Epidermal melanocyte (primary cell): ENCODE data around the gene PFKFB3.
"Not testable (repeated sequence)": the region's sequence is repeated elsewhere in the genome, so short reads cannot be mapped to it uniquely, and the experiment has no call there.

Experiments used
- DNase-seq: peaks from one replicate; pipeline ENCODE4 v3.0.0; 2011; ENCODE audit warnings: low spot score; ENCODE audit not compliant: insufficient read length

Gene PFKFB3

DNA sequence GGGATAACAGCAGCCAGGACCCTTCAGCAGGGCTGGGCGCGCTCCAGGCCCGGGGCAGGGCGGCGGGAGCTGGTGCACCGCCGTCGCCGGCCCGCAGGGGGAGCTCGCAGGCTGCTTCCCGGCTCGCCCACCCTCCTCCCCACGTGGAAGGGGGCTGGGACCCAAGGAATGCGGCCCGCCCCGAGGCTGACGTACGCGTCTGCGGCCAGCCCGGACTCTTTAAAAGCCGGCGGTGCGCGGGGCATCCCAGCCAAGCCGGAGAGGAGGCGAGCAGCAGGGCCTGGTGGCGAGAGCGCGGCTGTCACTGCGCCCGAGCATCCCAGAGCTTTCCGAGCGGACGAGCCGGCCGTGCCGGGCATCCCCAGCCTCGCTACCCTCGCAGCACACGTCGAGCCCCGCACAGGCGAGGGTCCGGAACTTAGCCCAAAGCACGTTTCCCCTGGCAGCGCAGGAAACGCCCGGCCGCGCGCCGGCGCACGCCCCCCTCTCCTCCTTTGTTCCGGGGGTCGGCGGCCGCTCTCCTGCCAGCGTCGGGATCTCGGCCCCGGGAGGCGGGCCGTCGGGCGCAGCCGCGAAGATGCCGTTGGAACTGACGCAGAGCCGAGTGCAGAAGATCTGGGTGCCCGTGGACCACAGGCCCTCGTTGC lies at the start of gene PFKFB3:
Gene PFKFB3 (plus strand): TSS at position 249 of the 647 bp plus-strand sequence. CDS start 329 bp downstream, at position 578.
- DNase-seq = peak; percentile 97

DNA sequence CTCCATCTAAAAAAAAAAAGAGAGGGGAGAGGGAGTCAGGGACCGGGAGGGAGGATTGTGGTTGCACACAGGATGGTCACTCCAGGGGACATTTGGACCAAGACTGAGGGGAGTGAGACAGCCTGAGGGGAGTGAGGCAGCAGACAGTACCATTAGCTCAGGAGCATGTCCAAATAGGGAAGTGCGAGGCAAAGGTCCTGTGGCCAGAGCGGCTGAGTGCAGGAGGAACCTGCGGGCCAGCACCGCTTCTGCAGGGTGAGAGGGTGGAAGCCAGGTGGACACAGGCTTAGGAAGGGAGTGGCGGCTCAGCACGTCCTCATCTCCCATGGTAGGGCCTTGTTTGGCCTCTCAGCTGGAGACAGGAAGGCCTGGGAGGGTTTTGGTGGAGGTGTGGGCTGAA lies 48.9 kb upstream of the PFKFB3 start:
- no peak for DNase-seq

DNA sequence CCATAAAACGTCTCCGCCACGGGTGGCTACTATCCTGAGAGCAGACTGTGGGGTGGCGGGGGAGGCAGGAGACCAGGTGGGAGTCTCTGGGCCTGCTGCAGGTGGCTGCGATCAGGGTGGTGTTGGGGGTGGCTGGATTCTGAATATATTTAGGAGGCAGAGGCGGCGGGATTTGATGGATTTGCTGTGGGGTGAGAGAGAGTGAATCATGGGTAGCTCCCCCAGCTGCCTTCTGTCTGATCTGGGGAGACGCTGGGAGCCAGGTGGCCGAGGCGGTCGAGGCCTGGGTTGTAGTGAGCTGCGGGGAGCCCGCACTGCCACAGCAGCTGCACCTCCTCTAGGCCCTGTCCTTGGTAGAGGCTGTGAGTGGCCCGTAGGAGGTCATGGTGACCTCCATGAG lies 48.2 kb upstream of the PFKFB3 start:
- DNase-seq = no peak

DNA sequence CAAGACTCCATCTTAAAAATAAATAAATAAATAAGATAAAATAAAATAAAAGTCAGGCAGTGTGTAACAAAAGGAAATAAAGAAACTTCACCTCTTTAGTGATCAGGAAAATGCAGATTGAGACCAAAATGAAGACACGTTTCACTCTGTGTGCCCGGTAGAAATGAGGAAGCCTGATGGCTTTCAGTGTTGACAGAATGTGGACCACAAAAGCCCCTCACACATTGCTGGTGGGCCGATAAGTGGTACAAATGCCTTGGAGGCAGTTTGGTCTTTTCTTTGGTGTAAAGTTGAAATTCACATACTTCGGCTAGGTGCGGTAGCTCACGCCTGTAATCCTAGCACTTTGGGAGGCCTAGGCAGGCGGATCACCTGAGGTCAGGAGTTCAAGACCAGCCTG lies 44.5 kb upstream of the PFKFB3 start:
- DNase-seq = no peak

DNA sequence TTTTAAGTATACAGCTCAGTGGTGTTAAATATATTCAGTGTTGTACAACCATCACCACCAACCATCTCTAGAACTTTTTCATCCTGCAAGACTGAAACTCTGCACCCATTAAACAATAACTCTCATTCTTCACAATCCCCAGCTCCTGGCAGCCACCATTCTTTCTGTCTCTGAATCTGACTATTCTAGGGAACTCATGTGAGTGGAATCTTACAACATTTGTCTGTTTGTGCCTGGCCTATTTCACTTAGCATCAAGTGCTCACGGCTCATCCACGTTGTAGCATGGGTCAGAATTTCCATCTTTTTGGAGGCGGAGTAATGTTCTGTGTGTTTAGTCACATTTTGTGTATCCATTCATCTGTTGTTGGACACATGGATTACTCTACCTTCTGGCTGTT lies 40.8 kb upstream of the PFKFB3 start:
- DNase-seq = no peak

DNA sequence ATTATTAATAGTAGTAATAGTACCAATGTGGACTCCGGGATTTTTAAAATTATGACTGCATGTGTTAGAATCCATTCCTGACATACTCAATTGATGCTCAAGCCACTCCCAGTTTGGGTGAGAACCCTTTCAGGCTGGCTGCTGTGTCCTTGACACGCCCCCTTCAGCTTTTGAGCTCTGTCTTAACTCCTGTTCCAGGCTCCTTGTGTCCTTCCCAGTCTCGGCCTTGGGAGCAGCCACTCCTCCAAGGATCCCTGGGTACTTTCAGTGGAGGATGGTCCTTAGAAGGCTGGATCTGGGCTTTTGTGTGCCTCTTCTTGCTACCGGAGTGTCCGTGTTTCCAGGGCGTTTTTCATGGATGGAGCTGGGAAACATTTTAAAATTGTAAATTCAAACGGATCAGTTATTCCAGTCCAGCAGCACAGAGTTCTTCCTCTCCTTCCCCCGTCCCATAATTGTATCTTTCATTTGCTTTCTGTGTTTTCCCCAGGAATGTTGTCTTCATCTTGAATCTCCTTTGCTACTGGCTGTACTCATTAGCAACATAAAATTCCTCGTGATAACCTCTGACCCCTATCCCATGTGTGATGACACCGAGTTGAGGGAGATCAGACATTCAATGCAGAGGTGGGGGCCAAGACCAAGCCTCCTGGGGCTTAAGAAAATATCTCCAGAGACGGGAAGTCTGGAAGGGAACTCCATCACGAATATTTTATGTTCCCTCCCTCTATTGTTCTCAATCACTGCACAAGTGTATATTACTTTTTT lies 40.0 kb upstream of the PFKFB3 start:
- DNase-seq = no peak

DNA sequence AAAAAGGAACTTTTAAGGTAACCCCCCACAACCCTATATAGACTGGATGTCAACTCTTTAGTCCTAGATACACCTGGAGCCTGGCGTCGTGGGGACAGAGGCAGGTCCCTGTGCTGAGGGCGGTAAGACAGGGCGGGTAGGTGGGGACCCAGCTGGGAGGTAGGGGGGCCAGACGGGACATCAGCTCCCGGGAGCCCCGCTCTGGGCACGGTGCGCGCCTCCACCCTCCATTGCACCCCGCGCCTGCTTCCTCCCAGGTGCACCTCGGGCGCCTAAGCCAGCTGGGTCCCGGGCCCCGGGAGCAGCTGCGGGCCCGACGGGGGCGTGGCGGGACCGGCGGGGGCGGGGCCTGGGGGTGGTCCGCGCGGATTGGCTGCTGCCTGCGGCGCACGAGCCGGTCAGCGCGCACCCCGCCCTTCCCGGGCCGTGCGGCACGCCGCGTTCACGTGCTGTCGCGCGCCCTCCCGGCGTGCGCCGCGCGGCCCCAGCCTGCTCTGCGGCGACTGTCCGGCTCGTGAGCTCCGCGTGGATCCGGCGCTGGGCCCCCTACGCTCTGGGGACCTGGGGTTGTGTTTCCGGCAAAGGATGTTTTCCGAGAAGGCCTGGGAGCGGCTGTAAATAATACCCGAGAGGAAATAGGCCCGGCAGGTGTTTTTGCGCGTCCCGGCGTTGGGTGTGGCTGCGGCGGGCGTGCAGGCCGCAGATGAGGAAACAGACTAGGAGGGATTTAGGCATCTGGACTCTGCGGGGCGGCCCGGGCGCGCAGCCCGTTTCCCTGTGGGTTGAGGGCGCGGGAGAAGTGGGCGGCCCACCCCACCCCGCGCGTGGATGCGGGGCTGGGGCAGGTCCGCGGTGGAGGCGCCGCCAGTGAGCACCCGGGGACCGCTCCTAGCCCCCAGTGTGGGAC lies 39.1 kb upstream of the PFKFB3 start:
- peak; percentile 69 for DNase-seq

DNA sequence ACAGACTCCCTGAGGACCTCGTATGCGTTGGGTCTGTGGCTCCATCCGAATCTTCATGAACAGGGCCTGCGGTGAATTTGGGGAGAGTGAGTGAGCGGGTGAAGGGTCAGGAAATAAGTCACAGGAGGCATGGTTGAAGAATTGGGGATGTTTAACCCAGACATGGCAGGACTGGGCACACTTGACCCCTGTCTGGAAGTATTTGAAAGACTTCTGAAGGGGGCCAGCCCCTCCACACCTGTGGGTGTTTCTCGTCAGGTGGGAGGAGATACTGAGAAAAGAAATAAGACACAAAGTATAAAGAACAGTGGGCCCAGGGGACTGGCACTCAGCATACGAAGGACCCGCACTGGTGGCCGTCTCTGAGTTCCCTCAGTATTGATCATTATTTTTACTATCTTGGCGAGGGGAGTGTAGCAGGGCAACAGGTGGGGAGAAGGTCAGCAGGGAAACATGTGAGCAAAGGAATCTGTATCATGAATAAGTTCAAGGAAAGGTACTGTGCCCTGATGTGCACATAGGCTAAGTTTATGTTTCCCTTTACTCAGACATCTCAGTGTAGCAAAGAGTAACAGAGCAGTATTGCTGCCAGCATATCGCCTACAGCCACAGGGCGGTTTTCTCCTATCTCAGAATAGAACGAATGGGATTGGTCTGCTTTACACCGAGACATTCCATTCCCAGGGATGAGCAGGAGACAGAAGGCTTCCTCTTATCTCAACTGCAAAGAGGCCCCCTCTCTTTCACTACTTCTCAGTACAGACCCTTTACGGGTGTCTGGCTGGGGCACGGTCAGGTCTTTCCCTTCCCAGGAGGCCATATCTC lies 38.2 kb upstream of the PFKFB3 start:
- no peak for DNase-seq

DNA sequence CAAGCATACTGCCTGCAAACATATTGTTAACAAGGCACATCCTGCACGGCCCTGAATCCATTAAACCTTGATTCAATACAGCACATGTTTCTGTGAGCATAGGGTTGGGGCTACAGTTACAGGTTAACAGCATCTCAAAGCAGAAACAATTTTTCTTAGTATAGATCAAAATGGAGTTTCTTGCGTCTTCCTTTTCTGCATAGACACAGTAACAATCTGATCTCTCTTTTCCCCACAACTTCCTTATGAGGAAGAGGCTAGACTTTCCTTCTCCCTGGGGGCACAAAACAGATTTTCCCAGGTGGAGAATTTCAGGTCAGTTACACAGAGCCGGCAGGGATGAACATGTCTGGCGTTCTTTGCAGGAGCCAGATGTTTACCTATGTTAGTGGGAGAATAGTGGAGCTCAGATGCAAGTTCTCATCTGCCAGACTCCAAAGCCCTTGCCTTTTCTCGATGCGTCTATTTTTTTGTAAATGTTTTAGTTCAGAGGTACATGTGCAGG lies 37.5 kb upstream of the PFKFB3 start:
- DNase-seq = no peak

DNA sequence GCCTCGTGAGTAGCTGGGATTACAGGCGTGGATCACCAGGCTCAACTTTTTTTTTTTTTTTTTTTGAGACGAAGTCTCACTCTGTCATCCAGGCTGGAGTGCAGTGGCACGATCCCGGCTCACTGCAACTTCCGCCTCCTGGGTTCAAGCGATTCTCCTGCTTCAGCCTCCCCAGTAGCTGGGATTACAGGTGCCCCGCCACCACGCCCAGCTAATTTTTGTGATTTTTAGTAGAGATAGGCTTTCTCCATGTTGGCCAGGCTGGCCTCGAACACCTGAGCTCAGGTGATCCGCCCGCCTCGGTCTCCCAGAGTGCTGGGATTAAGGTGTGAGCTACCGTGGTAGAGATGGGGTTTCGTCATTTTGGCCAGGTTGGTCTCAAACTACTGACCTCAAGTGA lies 36.8 kb upstream of the PFKFB3 start:
- DNase-seq = not testable (repeated sequence)

DNA sequence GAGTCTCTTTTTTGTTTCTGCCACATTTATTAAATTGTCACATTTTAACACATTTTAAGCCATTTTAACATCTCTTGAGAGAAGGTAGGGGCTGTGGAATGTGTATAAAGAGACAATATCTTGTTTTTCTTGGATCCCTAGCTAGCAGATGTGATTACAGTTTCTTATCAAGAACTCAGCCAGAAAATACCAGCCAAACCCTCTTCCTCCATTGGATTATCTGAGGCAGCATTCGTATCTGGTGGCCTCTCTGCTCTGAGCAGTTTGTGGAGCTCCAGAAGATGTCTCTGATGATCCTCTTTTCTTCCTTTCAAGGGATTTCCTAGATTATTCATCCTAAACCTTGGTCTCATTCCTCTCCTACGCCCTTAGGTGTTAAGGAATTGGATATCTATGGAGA lies 35.3 kb upstream of the PFKFB3 start:
- DNase-seq = no peak

DNA sequence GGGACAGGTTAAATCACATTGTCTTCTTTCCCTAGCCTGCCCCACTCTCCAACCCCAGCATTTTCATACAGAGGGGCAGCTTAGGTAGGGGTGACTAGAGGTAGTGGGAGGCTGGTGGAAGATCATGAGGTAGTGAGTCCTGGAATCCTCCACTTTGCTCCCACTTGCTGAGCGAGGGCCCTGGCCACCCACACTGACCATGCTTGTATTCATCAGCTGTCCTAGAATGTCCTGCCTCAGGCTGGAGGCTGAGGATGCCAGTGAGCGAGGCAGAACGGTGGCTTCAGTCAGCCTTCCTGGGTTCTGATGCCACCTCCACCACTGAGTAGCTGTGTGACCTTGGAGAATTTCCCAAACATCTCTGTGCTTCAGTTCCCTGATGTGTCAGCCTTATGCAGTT lies 34.6 kb upstream of the PFKFB3 start:
- DNase-seq = no peak

DNA sequence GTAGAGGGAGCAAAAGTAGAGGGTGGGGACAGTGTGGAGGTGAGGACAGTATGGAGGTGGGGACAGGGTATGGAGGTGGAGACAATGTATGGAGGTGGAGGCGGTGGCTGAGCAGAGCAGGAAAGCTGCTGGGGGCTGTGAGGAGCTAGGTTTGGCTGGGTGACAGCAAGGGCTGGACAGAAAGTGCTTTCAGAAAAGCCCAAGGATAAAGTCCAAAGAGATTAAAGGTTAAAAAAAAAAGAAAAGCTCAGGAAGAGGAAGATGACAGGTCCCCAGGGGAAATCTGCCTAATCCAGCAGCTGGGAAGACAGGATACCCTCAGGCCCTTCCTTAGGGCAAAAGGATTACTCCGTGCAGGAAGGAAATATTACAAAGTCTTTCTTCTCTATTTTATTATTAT lies 32.1 kb upstream of the PFKFB3 start:
- DNase-seq = no peak

DNA sequence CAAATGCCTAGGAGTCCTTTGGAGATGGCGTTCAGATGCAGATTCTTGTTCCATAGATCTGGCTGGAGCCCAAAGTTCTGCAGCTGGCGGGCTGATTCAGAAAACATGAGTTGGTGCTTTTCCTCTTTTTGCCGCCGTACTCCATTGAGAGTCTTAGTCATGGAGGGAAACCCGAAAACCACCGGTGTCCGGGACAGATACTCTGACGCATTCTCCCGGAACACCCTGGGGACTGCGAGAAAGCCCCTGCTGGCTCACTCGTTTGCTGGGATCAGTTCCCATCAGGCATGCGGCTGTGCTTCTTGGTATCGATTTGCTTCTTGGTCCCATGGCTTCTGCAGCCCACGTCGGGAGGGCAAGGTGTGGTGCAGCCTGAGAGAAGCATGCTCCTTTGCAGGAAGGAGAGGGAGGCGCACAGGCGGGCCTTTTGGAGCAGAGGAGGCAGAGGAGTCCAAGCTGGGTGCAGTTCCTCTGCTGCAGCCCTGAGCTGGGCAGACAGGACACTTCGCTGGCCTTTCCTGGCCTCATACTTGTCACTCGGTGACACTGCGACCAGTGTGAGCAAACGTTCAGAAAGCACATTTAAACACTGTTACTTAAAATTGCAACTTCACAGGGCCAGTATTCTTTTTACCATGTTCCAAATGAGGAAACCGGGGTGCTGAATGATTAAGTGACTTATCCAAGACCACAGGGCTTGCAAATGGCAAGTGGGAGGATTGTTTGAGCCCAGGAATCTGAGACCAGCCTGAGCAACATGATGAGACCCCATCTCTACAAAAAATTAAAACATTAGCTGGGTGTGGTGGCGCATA lies 30.6 kb upstream of the PFKFB3 start:
- DNase-seq = no peak

DNA sequence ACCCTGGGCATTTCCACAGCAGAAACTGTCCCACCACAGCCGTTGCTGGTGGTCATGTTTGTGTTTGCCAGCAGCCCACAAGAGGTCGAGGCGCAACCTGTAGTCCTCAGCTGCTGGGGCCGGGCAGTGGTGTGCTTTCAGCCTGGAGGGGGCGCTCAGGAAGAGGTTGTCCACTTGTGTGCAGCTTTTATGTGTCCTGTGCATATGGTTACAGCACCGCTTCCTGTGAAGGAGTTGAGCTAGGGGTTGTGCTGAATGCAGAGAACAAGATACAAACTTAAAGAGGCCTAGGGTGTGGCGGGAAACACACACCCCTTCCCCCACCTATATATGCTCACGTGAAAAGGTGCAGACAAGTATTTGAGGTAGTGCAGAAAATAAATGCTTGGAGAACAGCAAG lies 29.5 kb upstream of the PFKFB3 start:
- no peak for DNase-seq

DNA sequence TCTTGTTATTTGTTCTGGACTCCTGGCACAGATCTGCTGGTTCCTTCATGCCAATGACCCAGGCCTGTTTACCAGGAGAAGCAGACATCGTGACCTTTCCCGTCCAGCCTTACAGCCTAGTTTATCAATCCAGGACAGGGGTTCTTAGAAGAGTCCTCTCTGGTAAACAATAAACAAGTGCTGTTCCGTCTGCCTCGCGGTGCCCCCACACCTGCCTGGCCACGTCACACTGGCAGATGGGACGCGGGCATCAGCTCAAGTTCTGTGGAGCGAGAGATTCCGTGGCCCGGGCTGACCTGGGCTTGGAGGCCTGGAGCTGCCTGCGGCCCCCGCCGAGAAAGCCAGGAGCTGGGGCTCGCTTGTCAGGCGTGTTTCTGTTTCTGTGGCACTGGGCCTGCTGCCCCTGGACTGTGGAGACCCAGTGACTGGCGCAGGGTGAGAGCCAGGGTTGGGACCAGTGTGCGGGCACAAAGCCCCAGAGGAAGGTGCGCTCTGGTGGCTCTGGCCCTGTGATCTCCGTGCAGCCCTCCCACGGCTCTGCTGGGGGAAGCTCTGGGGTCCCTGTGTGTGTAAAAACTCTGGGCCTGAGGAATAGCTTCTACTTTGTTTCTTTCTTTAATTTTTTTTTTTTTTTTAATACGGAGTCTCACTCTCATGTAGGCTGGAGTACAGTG lies 28.4 kb upstream of the PFKFB3 start:
- DNase-seq = no peak

DNA sequence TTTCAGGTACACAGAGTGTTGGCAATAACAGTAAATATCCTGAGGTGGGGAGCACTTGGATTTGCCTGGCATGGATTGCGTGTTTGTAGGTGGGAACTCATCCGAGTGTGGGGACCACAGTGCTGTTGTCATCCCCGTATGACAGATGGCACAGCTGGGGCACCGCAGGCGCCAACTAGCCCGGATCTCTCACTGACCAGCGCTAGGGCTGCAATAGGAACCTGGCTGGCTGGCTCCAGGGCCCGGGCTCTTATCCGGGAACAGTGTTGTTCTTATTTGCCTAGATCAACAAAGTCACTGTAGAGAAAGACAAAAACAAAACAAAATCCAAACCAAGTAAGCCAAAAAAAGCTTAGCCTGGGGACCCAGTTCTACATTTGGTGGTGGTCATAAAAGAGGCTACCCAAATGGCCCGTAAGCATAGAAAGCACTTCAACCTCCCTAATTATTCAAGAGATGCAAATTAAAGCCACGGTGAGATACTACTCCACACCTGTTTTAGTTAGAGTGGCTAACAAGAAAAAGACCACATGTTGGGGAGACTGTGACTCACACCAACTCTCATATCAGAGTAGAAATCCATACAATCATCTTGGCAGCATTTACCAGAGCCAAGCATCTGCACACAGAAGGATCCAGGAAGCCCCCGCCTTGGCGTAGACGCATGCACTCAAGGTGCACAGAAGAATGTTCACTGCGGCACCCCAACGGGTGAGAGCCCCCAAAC lies 27.2 kb upstream of the PFKFB3 start:
- DNase-seq = no peak

DNA sequence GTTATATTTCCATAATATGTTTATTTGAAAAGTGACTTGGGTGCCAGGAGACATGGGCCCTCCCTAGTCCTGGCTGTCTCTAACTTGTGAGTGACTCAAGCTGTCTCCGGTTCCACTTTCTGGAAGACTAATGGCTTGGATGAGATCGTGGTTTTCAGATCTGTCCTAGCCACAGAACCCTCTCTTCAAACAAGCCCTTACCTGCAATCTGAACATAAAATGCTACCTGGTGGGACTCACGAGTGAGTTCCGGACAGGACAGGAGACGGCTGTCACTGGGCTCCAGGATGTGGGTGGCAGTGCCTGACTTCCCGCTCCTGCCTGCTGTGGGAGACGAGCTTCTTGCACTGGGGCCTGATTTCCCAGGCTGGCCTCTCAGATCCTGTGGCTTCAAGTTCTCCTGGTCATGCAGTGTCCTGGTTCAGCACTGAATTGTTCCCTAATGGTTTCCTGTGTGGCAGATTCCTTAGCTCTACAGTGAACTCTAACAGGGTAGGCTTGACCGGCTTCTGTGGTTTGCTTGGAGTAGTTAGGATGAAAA lies 26.0 kb upstream of the PFKFB3 start:
- no peak for DNase-seq

DNA sequence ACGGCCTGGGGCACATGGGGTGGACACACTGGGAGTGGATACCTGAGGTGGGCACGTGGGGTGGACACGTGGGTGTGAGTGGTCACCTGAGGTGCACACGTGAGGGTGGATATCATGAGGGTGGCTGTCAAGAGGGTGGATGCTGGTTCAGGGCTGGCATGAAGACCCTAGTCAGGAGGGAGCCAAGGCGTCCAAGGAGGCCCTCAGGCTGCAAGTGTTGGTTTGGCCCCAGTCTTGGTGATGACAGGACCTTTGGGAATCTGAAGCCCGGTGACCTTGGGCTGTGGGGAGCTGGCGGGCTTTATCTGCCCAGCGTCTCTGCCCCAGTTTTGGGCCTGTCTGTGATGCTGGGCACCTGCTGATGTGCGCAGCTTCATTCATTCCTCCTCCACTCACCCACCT lies 24.9 kb upstream of the PFKFB3 start:
- DNase-seq = no peak
